ENCODE measurements around the gene GPR156.

GRCh38 chr3:120148187-120148949, 136.7 kb downstream of the GPR156 start:
- no peak for TF ChIP-seq POLR2A (IDR thresholded peaks at IDR 0.05)
- TF ChIP-seq CTCF (IDR thresholded peaks at IDR 0.05): no peak

Data from testis (tissue), 2 donors.